Hematopoietic multipotent progenitor cell treated with erythropoietin and hydrocortisone succinate and interleukin-3 and kit ligand, for 15 days (in vitro differentiated cells): ENCODE data around the gene RAD51B.

Source experiments
- DNase-seq: peaks from one replicate; pipeline ENCODE4 v3.0.0-alpha.2; 2015; ENCODE audit warnings: low spot score

RAD51B gene

DNA sequence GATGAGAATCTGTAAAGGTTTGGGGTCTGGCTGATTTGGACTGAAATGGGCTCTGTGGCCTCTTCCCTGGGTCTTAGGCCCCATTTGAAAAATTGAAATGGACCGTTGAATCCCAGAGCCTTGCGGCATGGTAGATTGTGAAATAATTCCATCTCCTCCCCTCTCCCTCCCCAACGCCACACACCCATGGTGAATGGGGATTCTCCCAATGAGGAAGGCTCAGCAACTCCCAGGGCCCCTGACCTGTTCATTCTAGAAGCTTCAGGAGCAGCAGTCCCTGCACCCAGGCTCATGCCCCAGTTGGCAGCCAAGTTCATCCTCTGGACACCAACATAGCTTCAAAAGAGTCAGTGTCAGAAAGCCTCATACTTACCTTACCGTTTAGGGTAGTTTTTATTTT lies 755.8 kb downstream of the RAD51B start:
- no peak for DNase-seq

DNA sequence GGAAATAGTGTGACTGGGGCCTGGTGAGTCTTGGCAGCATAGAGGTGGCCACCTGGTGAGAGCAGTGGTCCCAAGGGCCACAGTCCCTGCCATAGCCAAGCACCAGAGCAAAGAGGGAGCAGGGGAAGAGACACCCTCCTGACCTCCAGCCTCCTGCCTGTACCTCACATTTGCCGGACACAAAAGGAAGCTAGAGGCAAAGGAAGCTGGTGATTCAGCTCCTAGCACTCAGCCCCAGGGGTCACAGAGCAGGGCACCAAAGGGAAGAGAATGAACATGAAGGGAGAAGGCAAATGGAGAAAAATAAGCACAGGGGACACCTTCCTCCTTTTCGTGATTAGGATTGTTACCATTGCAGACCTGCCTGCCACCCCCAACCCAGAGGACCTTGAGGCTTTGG lies 756.5 kb downstream of the RAD51B start:
- DNase-seq, result no peak

DNA sequence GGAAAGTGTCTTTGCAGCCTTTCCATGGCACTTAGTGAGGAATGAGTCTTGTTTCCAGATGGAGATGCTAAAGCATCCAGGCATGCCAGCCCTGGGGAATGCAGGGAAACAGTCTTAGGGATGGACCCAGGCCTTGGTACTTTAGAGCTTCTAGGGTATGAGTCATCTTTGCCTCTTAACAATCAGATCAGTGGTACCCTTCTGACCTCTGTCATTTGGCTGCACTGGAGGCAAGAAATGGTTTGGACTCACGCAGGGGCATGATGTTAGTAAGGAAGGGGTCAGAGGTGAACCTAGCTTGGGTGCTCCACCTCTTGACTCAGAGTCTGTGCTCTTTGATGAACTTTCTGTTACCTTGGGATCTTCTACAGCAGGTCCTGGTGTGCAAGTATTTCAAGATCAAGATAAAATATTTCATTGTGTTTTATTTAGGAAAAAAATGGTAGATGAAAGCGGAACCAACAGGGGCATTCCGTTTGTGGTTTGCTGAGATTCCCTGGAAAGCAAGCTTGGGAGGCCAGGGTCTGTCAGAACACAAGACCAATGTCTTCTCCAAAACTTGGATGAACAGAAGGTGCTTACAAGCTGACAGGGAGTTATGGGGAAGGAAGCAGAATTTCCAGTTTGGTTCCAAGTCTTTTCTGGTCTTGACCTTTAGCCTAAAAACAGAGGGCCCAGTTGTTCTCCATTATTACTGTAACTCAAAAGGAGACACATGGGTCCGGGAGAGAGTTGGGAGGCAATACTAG lies 757.1 kb downstream of the RAD51B start:
- DNase-seq, result no peak

DNA sequence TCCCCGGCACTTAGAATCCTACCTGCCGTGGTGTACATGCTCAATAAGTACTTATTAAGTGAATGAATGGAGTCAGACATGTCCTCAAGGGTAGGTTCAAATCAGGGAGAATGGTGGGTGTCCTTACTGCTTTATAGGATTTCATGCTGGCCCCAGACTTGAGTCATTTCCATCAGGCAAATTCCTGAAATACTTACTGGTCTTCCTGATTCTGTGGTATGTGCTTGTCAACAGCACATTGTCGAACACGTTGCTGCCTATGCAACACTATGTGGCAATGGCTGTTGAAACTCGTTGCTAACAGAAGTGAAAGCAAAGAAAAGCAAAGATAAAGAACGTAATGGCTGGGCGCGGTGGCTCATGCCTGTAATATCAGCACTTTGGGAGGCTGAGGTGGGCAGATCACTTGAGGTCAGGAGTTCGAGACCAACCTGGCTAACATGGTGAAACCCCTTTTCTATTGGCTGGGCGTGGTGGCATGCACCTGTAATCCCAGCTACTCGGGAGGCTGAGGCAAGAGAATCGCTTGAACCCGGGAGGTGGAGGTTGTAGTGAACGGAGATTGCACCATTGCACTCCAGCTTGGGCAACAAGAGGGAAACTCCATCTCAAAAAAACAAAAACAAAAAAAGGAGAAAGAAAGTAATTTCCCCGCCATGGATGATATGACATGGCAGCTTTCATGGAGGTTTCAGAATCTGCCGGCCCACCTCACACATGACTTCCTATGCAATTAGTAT lies 758.4 kb downstream of the RAD51B start:
- DNase-seq, result no peak

DNA sequence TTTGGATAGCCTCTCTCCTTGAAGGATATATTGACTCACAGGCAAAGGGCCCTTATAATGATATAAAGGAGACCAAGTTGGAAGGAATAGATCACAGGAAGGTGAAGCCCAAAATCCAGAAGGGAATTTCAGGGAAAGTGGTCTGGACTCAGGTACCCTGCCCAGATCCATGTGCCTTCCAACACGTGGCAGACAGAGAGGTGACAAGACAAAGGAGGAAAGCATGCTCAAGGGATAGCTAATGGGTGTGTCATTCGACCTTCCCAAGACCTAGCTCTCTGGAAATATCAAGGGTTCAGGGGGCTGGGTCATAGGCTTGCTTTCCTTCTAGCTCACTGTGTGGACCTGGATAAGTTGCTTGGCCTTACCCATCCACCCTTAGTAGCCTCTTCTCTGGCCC lies 759.0 kb downstream of the RAD51B start:
- no peak for DNase-seq

DNA sequence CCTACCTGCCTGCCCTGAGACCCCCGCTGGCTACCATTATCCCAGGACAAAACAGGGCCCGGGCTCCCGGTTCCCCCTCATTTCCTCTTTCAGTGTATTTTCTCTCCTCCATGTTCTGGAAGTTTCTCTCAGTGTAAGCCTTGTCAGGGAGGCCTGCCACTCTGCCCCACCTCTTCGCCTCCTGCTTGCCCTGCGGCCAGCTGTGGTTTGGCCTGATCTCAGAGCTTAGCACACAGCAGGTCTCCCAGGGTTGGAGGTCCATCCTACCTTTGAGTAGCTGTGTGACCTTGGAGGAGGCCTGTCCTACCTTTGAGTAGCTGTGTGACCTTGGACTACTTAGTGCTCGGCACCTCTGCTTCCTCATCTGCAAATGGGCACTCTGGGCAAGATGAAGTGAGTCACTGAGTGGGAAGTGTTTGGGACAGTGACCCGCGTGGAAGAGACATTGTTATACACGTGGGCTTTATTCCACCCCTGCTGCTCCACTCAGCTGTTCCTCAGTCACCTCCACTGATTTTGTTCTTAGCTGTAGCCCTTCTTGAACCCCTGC lies 760.6 kb downstream of the RAD51B start:
- DNase-seq, result no peak

DNA sequence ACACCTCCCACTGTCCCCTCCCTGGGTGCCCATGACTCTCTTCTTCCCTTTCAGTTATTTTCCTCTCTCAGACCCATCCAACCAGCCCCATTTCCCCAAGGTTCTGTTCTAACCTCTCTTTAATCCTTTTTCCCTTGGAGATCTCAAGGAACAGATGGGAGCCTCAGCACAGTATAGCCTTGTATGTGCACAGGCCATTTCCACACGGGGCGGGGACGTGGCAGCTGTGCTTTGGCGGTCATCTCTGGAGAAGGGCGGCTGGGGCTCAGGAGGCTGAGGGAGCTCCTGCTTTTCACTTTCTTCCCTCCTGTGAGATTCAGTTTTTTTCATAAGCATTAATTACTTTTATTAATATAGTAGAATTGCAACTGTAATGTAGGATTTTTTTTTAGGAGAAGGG lies 761.1 kb downstream of the RAD51B start:
- no peak for DNase-seq

DNA sequence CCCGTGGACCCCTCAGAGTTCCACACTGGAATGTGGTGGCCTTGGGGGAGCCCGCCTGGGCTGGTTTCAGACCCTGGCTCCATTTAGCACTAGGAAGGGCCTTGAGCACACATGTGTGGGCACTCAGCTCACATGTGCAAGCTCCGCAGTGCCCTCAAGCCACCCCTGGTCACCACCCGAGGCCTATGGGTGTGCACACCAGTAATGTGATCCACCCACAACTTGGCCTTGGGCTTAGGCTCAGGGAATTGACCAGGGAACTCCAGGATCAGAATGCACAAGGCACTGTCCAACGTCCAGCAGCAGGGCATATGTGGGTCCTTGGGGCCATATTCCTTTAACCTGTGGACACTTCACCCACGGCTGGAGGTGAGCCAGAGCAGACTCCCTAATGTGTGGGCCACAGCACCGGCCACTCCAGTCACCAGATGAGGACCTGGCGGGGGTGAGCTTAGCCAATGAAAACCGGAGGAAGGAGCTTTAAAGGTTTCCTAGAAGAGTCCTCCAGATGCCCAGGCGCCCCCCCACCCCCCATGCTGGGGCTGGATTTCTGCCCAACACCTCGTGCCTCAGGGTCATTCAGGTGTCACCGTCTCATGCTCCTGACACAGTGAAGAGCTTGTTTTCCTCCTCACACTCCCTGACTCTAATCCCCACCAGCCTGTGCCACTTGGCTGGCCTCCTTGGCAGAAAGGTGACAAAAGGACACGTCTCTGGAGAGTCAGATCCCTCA lies 764.1 kb downstream of the RAD51B start:
- DNase-seq, result no peak

DNA sequence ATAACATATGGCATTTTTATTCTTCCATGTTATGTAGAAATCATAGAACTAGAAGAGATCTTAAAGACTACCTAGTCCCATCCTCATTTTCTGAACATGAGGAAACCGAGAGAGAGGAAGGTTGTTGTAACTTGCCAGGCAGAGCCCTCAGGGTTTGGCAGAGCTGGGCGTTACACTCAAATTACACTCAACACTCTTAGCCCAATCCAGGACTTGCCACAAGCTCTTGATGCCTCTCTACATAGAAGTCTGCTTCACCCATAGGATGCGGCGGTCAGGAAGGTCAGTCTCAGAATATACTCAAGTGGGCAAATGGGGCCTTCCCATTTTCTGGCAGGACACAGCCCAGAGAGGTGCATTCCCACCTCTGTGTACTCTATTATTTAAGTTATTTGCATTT lies 765.2 kb downstream of the RAD51B start:
- no peak for DNase-seq

DNA sequence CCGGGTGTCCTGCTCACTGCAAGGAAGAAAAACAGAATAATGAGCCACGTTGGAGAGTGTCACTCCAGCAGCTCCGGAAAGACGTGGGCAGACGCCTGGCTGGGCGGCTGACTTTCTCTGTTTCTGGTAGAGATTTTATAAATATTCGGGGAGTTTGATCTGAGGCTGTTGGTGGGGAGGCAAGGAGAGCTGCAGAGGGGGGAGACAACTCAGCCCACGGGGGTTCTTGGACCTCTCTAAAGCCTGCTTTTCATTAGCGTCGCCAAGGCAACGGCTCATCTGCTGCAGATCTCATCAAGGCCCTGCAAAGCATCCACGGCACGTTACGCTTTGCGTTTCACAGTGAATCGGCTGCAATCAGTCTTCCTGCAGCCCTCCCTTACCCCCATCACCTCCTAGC lies 766.1 kb downstream of the RAD51B start:
- DNase-seq, result no peak

DNA sequence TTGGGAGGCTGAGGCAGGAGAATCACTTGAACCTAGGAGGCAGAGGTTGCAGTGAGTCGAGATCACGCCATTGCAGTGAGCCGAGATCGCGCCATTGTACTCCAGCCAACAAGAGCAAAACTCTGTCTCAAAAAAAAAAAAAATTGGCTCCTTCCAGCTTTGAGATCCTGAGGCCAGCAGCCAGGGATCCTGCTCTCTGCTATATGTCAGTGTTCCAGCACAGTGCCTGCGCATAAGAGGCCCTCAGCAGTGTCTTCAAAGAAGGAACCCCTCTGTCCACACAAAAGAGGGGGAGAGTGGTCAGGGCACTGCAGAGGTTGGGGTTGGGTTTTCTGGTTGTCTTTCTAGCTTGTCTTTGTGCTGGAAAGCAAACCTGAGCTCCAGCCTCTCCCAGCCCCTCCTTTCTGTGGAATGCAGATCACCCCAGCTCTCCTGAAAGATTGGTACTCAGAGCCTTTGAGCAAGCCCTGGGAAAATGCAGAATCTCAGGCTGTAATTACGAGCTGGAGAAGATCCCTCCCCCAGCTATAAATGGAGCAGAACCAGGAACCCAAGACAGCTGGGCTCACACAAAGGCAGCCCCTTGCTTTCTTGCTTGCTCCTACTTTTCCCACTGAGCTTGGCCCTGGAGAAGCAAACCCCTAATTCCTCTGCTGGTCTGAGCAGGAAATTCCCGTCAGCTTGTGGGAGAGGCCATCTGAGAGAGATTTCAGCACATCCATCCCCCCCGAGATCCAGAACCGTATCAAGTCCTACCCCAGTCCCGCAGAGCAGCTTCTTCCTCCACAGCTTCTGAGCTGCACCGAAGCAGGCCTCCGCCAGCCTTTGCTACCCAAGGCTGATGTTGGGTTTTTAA lies 767.5 kb downstream of the RAD51B start:
- no peak for DNase-seq

DNA sequence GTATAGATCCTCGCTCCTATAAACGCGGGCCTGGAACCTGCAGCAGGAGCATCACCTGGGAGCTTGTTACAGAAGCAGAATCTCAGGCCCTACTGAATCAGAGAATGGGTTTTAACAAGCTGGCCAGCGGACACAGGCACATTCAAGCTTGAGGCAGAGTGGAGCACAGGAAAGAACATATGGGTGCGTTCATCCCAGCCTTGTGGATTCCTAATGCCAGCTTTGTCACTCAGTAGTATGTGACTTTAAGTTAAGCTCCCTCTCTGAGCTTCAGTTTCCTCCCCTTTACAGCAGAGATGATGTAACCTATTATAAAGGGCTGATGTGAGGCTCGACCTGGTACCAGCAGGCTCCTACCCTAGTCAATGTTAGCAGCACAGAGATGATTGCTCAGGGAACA lies 768.4 kb downstream of the RAD51B start:
- DNase-seq, result no peak

DNA sequence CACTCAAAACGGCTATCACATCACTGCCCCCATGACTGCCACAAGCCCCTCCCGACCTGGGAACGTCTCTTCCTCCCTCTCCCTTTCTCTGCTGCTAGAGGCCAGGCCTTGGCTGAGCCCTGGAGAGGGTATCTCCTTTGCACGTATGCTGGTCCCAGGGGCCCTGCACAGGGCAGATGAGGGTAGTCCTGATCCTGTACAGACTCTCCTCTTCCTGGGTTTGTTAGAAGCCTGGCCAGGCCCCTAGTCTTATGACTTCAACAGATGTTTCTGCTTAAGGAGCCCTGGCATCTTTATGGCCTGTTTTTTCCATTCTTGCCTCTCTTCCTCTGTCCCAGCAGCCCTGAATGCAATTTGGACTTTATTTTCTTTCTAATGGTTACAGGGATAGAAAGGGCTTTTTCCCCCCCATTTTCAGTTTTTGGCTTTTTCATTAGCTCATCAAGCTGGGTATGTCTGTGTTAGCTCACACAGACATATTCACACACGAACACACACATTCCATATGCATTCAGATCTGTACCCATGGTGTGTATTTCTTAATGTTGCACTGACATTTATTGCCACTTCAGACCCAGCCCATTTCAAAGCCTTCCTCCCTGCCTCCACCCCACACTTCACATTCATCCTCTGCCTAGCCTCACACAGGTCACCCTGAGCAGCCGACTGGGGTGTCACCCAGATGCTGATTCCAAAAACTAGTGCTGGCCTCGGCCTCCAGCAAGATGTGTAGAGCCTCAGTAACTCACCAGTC lies 770.0 kb downstream of the RAD51B start:
- DNase-seq, result no peak

DNA sequence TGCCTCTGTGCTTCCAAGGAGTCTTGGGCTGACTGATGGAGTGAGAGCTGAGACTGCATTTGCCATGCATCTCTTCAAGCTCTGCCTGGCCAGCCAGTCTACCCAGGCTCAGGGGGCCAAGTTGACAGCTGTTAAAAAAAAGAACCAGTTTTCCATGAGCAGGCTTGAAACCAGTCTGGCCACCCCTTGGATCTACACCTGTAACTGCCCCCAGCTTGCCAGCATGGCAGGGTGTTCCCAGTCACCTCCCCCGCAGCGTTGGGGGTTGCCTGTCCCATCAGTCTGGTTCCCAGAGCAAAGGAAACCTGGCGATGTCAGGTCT lies 770.6 kb downstream of the RAD51B start:
- DNase-seq, result no peak

DNA sequence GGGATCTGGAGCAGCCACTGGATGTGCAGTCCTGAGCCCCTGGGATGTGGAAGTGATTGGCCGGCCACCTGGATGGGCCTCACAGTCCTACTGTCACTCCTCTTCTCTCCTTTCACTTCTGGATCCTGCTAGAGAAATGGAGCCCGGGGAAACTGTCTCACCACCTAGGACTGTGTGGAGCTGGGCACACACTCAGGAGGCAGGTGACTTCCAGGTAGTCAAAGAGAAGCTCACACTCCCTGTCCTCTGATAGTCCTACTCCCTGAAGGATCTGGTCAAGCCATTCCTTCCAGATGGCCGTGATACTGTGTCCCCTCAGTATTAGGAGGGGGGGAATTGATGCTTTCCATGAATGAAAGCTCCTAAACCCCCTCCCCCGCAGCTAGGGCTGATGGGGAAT lies 772.2 kb downstream of the RAD51B start:
- DNase-seq, result no peak

DNA sequence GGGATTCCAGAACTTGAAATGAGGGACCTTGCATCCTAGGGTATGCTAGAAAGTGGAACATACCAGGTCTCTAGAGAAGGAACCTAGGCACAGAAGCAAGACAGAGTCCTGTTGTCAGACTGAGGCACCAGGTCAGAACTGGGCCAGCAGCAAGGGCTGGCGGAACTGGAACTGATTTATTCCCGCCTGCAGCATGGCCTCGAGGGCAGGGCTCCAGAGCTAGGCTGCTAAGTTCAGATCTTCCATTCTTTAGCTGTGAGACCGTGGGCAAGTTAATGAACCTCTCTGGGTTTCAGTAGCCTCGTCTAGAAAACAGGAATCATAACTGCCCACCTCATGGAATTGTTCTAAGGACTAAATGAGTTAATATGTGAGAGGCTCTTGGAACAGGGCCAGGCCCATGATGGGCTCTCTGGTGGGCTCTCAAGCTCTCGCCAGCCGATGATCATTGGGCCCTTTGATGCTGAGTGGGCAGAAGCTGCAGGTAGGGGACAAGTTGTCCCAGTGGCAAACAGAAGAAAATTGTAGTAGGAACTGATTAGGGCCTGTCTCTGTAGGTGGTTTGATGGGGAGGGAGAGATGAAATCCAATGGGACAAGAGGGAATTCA lies 773.5 kb downstream of the RAD51B start:
- DNase-seq, result no peak

DNA sequence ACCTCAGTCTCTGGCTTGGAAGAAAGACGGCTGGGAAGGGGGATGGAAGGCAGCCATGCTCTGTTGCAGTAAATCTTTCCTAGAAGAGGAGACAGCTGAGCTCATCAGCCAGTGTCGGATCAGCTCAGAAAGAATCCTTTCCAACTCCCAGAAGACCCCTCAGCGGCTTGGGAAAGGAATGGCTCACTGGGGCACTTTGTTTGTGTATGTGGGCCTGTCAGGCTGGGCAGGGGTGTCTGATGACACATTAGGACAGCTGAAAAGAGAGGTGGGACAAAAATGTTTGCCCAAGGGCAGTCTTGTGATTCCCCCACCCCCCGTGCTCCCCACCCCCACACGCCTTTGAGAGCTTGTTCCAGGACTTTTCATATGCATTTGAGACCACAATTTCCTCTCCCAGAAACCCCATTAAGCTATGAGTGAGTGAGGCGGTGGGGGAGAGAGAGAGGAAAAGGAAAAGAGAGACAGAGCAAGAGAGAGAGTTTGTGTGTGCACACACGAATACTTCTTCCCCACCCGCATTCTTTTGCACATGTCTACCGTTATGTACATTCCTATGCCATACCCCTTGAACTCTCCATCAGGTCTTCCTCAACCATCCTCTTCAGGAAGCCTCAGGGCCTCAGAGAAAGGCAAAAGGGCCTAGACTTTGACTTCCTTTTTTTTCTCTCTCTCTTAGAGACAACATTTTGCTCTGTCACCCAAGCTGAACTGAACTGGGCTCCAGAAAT lies 774.4 kb downstream of the RAD51B start:
- DNase-seq, result no peak

DNA sequence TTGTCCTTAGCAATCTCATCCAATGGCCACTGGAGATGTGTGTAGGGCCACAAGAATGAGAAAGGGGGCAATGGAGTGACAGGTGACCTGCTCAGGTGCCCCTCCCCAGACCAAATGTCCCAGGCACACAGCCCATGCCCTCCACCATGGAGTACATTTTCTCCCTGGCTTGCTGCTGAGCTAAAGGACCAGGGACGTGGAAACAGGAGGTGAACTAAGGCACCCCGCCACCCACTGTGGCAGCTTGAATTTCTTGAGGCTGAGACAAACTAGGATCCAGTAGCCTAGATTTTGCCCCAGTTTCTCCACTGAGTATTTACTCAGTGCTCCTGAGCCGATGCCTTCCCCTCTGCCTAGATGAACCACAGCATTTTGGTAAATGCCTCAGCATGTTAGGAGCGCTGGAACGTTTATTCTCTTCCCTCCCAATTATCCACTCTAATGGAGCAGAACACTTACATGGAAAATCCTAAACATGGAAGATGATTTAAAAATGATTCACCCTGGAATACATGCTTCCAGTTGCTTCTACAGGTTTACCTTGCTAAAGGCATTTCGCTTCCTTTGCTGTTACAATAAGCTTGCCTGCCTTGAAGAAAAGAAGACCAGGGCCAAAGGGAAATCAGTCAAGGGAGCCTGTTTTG lies 775.3 kb downstream of the RAD51B start:
- no peak for DNase-seq

DNA sequence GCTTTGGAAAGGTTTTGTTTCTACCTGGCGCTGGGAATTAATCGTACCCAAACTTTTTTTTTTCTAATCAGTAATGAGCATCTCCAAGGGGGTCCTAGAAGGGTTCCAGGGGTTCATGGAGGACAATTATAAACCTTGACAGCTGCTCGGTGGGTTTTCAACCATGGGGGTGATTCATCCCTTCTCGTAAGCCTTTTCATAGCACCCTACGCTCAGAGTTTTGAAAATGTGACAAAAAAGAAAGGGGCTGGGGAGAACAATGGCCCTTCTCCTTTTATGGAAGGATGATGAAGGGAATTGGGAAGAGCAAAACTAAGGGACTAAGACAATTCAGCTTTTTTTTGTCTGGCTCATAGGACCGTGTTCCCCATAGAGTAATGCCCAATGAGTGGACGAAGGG lies 776.6 kb downstream of the RAD51B start:
- DNase-seq, result no peak

DNA sequence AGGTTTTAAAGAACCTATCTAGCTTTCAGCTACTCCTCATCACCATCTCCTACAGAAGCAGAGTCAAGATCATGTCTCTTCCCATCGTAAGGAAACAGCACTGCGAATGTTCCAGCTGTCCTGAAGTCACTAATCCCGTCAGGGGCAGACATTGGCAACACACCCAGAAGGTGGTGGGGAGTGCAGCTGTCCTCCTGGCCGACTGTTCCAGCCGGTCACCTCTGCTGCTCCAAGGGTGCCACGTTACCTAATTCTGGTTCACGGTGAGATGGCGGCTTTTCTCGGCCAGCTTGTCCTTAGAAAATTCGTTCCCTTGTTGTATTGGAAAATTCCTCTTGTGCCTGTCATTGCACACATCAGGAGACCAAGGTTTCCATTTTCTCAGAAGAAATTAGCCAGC lies 777.1 kb downstream of the RAD51B start:
- no peak for DNase-seq
